Measurements from ENCODE around the gene PACRG. TPM values are rescaled to one million over a fixed set of nuclear protein-coding genes. Genes with fewer than 3 reads are reported as not detected.

PACRG gene
- total and polyA plus RNA-seq, 2 donors (not counting 3 experiments of a cell fraction or from before 2014, with no cell fraction given), result 0.08 TPM; not detected in 1

- dilution Hi-C loops (cut with MboI; ENCODE audit: extremely low pct_ligation_motif_present, low sequenced_read_pairs) (no loop called here), intact Hi-C loops (cut with micrococcal nuclease) (no loop called here)
- POLR2A ChIA-PET, result no interaction called here
- no peak overlapping the region for H3K4me2 ChIP-seq (ENCODE audit: insufficient read depth, low read length)
- CTCF ChIA-PET, result no interaction called here
- no peak overlapping the region for H3K27ac ChIP-seq (ENCODE audit: insufficient read depth, low read depth, low read length)
- H4K20me1 ChIP-seq (replicated peaks; ENCODE audit: control insufficient read depth, extremely low read depth, insufficient read depth, low read length), result no peaks in the 10 kb centered on the region
- H3K9me3 ChIP-seq (replicated peaks; ENCODE audit: control insufficient read depth, insufficient read depth, low read length), result no peaks in the 10 kb centered on the region
- H3K9me1 ChIP-seq (replicated peaks; ENCODE audit: control insufficient read depth, extremely low read depth, insufficient read depth, low read length), result no peaks in the 10 kb centered on the region
- DNase-seq (ENCODE audit: low read depth, low spot score) (no peak), FAIRE-seq (no peak)
- H3K27me3 ChIP-seq (ENCODE audit: control insufficient read depth in 2 of 2, insufficient read depth in 2 of 2, low read length in 2 of 2), result no peaks in the 10 kb centered on the region
- H3K4me1 ChIP-seq (ENCODE audit: control insufficient read depth, extremely low read depth, insufficient read depth, low read length), result no peaks in the 10 kb centered on the region
- H3K36me3 ChIP-seq (ENCODE audit: control insufficient read depth in 2 of 2, extremely low read depth in 1 of 2, insufficient read depth in 2 of 2, low read length in 2 of 2), result no peaks in the 10 kb centered on the region
- TF ChIP-seq FOS (IDR thresholded peaks at IDR 0.05; ENCODE audit: borderline replicate concordance, insufficient read depth, low read length) (no peak), MAX (IDR thresholded peaks at IDR 0.05; ENCODE audit: insufficient read depth, insufficient read length) (no peak), GATA2 (IDR thresholded peaks at IDR 0.05; ENCODE audit: insufficient read depth, insufficient read length, low read depth, low read length) (no peak), POLR2A (IDR thresholded peaks at IDR 0.05; ENCODE audit: low read depth, low read length) (no peak), EZH2 (IDR thresholded peaks at IDR 0.05; ENCODE audit: borderline replicate concordance, low read depth, low read length, severe bottlenecking) (no peak), JUN (IDR thresholded peaks at IDR 0.05; ENCODE audit: borderline replicate concordance, insufficient read depth, insufficient read length, low read depth) (no peak), POLR2AphosphoS5 (IDR thresholded peaks at IDR 0.05; ENCODE audit: insufficient read depth, low read depth, low read length) (no peak), CTCF (IDR thresholded peaks at IDR 0.05; ENCODE audit: extremely low read depth in 1 of 2, insufficient read depth in 1 of 2, low read depth in 1 of 2, low read length in 2 of 2) (no peak), MYC (IDR thresholded peaks at IDR 0.05; ENCODE audit: low read depth, low read length) (no peak)
- no peak overlapping the region for H3K4me3 ChIP-seq (replicated peaks in 1 of 3; ENCODE audit: insufficient read depth in 1 of 3, low read depth in 1 of 3, low read length in 3 of 3)
- no TSS peak for BruUV-seq (replicated peaks)
- H3K79me2 ChIP-seq (ENCODE audit: control insufficient read depth, insufficient read depth, low read length), result no peaks in the 10 kb centered on the region
- no peak overlapping the region for H3K9ac ChIP-seq (replicated peaks; ENCODE audit: extremely low read depth, insufficient read depth, low read length)
- H2AFZ ChIP-seq (ENCODE audit: low read depth, low read length), result no peak overlapping the region
These were observed 512.0 kb downstream of the PACRG start for GRCh38 chr6:163239572-163240340.
